SJSA1 (cell line): ENCODE measurements around the gene SPECC1. TPM values are rescaled to one million over a fixed set of nuclear protein-coding genes. Genes with fewer than 3 reads are reported as not detected.
"Not testable (repeated sequence)": the region's sequence is repeated elsewhere in the genome, so short reads cannot be mapped to it uniquely, and the experiment has no call there.

Experiments used
- DNase-seq, 2 experiments: peaks; one replicate each; pipeline ENCODE4 v3.0.0-alpha.2; 2015 to 2020; ENCODE audit warnings: low spot score in 2 of 2, low read depth in 1 of 2
- H3K27ac ChIP-seq: fragments of 250-450 bp; sonication (Bioruptor Pico); 2 replicates; pipeline ENCODE4 v1.5.1; 2020; ENCODE audit warnings: mild to moderate bottlenecking, moderate library complexity
- H3K27me3 ChIP-seq: fragments of 250-450 bp; sonication (Bioruptor Pico); replicated peaks from 2 replicates; pipeline ENCODE4 v1.5.1; 2020; ENCODE audit warnings: mild to moderate bottlenecking, moderate library complexity
- H3K36me3 ChIP-seq: fragments of 250-450 bp; sonication (Bioruptor Pico); 2 replicates; pipeline ENCODE4 v1.5.1; 2020; ENCODE audit warnings: mild to moderate bottlenecking
- H3K4me1 ChIP-seq: fragments of 250-450 bp; sonication (Bioruptor Pico); replicated peaks from 2 replicates; pipeline ENCODE4 v1.6.1; 2021; ENCODE audit warnings: mild to moderate bottlenecking
- H3K4me3 ChIP-seq: fragments of 250-450 bp; sonication (Bioruptor Pico); 2 replicates; pipeline ENCODE4 v1.5.1; 2020; ENCODE audit warnings: mild to moderate bottlenecking
- H3K9me3 ChIP-seq: fragments of 250-450 bp; sonication (Bioruptor Pico); replicated peaks from 2 replicates; pipeline ENCODE4 v1.5.1; 2020; ENCODE audit warnings: mild to moderate bottlenecking
- total RNA-seq: library from RNA; depleted of rRNA; stranded (reverse); fragments of >200 nt; shearing (Covaris generic); gene quantifications from 2 replicates; pipeline ENCODE4 v1.2.3, GENCODE V29; 2014

The SPECC1 gene
- total RNA-seq, 1 experiment from 2014 or later = 81.0 TPM

DNA sequence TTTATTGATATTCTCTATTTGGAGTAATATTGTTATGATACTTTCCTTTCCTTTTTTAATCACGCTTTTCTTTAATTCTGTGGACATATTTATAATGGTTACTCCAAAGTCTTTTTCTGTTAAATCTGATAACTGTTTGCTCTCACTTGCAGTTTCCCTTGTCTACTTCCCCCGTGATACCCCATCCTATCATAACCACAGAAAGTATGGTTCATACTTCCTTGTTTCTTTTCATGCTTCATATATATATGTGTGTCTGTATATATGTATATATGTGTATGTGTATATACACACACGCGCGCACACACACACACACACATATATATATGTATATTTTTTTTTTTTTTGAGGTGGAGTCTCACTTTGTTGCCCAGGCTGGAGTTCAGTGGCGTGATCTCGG, 23.5 kb downstream of the SPECC1 start:
- H3K4me1 ChIP-seq = no peaks in the 10 kb centered on the region
- no peaks in the 10 kb centered on the region for H3K36me3 ChIP-seq
- H3K9me3 ChIP-seq = no peaks in the 10 kb centered on the region
- no peak overlapping the region for H3K27ac ChIP-seq
- no peak overlapping the region for H3K4me3 ChIP-seq
- H3K27me3 ChIP-seq = peaks cover 14% of the 10 kb centered on the region
- no peak for DNase-seq

GRCh38 chr17:20033415-20033814, 24.3 kb downstream of the SPECC1 start:
- no peak overlapping the region for H3K4me3 ChIP-seq
- H3K9me3 ChIP-seq = no peaks in the 10 kb centered on the region
- no peak overlapping the region for H3K27ac ChIP-seq
- H3K4me1 ChIP-seq = no peaks in the 10 kb centered on the region
- no peak for DNase-seq
- H3K27me3 ChIP-seq = peaks cover 12% of the 10 kb centered on the region
- no peaks in the 10 kb centered on the region for H3K36me3 ChIP-seq

DNA sequence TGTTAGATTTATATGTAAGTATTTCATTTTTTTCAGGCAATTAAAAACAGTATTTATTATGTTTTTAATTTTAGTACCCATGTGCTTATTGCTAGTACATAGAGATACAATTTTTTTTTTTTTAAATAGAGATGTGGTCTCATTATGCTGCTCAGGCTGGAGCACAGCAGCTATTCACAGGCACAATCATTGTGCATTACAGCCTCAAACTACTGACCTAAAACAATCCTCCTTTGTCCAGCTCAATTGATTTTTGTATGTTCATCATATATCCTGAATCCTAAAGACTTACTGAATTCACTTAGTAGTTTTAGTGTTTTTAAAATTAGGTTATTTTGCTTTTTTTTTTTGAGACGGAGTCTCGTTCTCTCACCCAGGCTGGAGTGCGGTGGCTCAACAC, 26.3 kb downstream of the SPECC1 start:
- no peak for DNase-seq
- H3K9me3 ChIP-seq = no peaks in the 10 kb centered on the region
- no peaks in the 10 kb centered on the region for H3K36me3 ChIP-seq
- no peak overlapping the region for H3K4me3 ChIP-seq
- no peaks in the 10 kb centered on the region for H3K4me1 ChIP-seq
- no peak overlapping the region for H3K27ac ChIP-seq
- peaks cover 20% of the 10 kb centered on the region for H3K27me3 ChIP-seq

DNA sequence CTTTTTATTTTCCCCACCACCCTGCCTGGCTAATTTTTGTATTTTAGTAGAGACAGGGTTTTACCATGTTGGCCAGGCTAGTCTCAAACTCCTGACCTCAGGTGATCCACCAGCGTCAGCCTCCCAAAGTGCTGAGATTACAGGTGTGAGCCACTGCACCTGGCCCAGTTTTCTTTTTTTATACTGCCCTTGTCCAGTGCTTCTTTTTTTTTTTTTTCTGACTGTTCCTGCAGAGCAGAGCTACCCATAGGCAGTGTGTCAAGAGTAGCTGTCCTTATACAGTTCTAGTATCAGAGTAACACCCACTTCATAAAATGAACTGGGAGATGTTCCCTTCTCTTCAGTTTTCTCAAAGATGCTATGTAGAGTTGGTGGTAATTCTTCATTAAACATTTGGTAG, 28.1 kb downstream of the SPECC1 start:
- H3K36me3 ChIP-seq, H3K4me3 ChIP-seq, H3K9me3 ChIP-seq, H3K4me1 ChIP-seq, DNase-seq, H3K27ac ChIP-seq: not testable (repeated sequence)
- H3K27me3 ChIP-seq = peaks cover 14% of the 10 kb centered on the region

DNA sequence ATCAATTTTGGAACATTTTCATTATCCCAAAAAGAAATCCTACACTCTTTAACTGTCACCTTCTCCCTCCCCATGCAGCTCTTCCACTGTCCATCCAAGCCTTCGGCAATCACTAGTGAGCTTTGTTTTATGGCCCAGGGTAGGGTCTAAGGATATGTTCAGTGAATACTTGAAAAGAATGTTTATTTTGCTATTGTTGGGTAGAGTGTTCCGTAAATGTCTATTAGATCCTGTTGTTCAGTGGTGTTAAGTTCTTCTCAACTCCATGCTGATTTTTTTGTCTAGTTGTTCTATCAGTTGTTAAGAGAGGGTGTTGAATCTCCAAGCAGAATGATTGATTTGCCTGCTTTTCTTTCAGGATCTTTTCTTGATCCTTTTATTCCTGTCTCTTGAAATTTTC, 29.9 kb downstream of the SPECC1 start:
- no peak for DNase-seq
- H3K9me3 ChIP-seq = no peaks in the 10 kb centered on the region
- no peaks in the 10 kb centered on the region for H3K4me1 ChIP-seq
- no peaks in the 10 kb centered on the region for H3K36me3 ChIP-seq
- H3K27ac ChIP-seq = no peak overlapping the region
- H3K4me3 ChIP-seq = no peak overlapping the region
- H3K27me3 ChIP-seq = peaks cover 17% of the 10 kb centered on the region

DNA sequence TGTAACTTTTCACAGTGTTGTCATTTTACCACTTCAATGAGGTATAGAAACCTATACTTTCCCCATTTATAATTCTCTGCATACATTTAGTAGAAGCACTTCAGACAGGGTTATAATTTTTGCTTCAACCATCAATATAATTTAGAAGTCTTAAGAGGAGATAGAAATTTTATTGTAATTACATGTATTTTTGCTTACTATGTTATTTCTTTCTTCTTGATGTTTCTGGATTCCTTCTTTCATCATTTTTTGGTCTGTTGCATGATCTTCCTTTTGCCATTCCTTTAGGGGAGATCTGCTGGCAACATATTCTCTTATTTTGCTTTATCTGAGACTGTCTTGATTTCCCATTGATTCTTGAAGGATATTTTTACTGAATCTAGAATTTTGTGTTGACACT, 31.1 kb downstream of the SPECC1 start:
- H3K4me1 ChIP-seq = no peaks in the 10 kb centered on the region
- H3K4me3 ChIP-seq = no peak overlapping the region
- no peak overlapping the region for H3K27ac ChIP-seq
- no peak for DNase-seq
- no peaks in the 10 kb centered on the region for H3K9me3 ChIP-seq
- H3K36me3 ChIP-seq = no peaks in the 10 kb centered on the region
- H3K27me3 ChIP-seq = peaks cover 17% of the 10 kb centered on the region

- H3K9me3 ChIP-seq = no peaks in the 10 kb centered on the region
- H3K4me3 ChIP-seq = no peak overlapping the region
- no peak for DNase-seq
- H3K4me1 ChIP-seq = no peaks in the 10 kb centered on the region
- H3K27me3 ChIP-seq = 0 out of 2 replicates have a peak, but pooled peaks cover 11% of the 10 kb centered on the region
- H3K36me3 ChIP-seq = no peaks in the 10 kb centered on the region
- H3K27ac ChIP-seq = no peak overlapping the region
Measured at GRCh38 chr17:20043021-20043420, 33.9 kb downstream of the SPECC1 start.

DNA sequence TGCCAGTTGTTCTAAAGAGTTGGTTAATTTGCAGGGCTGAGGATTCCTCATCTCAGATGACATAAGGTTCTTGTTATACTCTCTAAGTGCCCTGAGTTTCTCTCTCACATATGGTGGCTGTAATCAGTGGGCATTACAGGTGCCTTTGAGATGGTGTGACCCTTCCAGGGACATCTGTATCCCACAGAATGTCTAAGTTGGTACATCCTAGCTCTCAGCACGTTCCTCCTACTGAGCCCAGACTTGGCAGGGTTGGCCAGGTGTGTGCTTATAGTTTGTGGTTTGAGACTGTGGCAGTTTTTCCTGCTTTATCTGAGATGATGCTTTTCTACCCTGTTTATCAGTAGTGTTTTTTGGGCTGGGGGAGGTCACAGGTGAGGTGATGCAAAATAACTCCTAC, 36.3 kb downstream of the SPECC1 start:
- Histone ChIP-seq H3K9me3 (no peaks in the 10 kb centered on the region), H3K27ac (no peak overlapping the region), H3K4me3 (no peak overlapping the region), H3K4me1 (no peaks in the 10 kb centered on the region), H3K36me3 (no peaks in the 10 kb centered on the region), H3K27me3 (peaks cover 3% of the 10 kb centered on the region; the same call in 1 of the 2 replicates)
- DNase-seq = no peak

GRCh38 chr17:20046629-20047028, 37.5 kb downstream of the SPECC1 start:
- no peak overlapping the region for H3K27ac ChIP-seq
- no peaks in the 10 kb centered on the region for H3K36me3 ChIP-seq
- no peaks in the 10 kb centered on the region for H3K4me1 ChIP-seq
- DNase-seq = no peak
- H3K9me3 ChIP-seq = no peaks in the 10 kb centered on the region
- H3K27me3 ChIP-seq = peaks cover 3% of the 10 kb centered on the region; the same call in 1 of the 2 replicates
- H3K4me3 ChIP-seq = no peak overlapping the region

DNA sequence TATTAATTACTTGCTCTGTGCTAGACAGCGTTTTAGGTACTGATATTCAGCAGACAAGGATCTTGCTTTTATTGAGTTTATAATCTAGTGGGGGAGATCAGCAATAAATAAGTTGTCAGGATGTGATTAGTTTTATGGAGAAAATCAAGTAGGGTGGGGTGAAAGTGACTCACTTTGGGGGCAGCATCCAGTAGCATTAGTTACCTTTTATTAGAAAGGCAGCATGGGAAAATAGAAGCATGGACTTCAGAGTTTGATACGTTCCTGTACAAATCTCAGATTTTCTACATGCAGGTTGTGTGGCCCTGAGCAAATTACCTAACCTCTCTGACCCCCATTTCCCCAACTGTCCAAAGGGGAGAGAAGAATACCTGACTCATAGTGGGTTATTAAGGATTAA, 42.5 kb downstream of the SPECC1 start:
- Histone ChIP-seq H3K4me3 (no peak overlapping the region), H3K36me3 (no peaks in the 10 kb centered on the region), H3K27me3 (no peaks in the 10 kb centered on the region; the same call in 1 of the 2 replicates), H3K27ac (no peak overlapping the region), H3K9me3 (no peaks in the 10 kb centered on the region; the same call in 1 of the 2 replicates), H3K4me1 (no peaks in the 10 kb centered on the region)
- no peak for DNase-seq

- DNase-seq = no peak
- no peaks in the 10 kb centered on the region; the same call in 1 of the 2 replicates for H3K9me3 ChIP-seq
- H3K4me1 ChIP-seq = no peaks in the 10 kb centered on the region
- H3K27me3 ChIP-seq = no peaks in the 10 kb centered on the region; the same call in 1 of the 2 replicates
- H3K36me3 ChIP-seq = no peaks in the 10 kb centered on the region
- H3K4me3 ChIP-seq = no peak overlapping the region
- no peak overlapping the region for H3K27ac ChIP-seq
Measured at GRCh38 chr17:20053361-20053964, 44.3 kb downstream of the SPECC1 start.

- no peaks in the 10 kb centered on the region for H3K36me3 ChIP-seq
- H3K27me3 ChIP-seq = no peaks in the 10 kb centered on the region
Measured at GRCh38 chr17:20059728-20060188, 50.6 kb downstream of the SPECC1 start.

DNA sequence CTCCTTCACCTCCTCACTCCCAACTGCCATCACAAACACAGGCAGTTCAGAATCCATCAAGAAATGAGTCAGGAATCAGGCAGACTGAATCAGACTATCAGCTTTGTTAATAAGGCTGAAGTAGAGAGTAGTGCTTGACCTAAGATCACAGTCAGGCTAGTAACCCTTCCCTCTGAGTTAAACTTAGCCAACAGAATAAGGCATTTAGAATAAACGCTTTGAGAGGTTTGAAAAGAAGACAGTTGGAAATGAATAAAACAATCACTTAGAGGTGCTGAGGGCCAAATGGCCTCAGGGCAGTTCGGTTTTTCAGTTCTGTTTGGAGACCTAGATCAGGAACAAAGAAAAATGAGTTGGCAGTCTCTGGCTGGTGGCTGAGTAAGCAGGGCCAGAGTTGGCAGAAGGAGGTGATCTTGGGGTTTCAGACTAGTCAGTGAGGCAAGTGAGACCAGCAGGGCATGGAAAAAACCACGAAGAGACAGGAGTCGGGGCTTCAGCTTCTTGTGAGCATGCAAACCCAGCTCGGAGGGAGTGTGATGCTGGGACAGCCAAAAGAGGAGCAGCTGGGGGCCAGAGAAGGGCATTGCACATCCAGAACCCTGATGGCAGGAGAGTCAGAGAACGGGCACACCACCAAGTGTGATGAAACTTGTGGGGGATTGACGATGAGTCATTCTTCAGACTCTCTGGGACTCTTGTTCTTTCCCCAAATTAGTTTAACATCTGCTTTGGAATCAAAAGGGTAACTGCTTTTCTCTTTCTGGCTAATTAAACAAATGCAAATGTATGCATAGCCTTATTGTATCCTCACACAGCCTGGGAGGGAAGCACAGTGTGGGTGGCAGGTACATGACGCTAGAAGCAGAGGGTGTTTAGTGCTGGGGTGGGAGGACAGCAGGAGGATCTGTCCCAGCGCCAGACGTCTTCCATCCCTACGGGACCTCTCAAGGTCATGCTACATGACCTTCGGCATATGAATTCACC, 54.8 kb downstream of the SPECC1 start:
- Histone ChIP-seq H3K9me3 (no peaks in the 10 kb centered on the region), H3K4me1 (peaks cover 31% of the 10 kb centered on the region), H3K27me3 (no peaks in the 10 kb centered on the region), H3K4me3 (no peak overlapping the region), H3K36me3 (no peaks in the 10 kb centered on the region), H3K27ac (peak overlapping the region; percentile 6)
- peak; percentile 60 to 78 for DNase-seq

More at GRCh38 chr17:20059728-20060188, 50.6 kb downstream of the SPECC1 start:
- Histone ChIP-seq H3K9me3 (no peaks in the 10 kb centered on the region), H3K27ac (peak overlapping the region; percentile 13; the same call in 1 of the 2 replicates), H3K4me1 (peaks cover 28% of the 10 kb centered on the region), H3K4me3 (no peak overlapping the region)
- peak in 1 of 2 experiments; percentile 49 for DNase-seq

GRCh38 chr17:20066253-20066652, 57.1 kb downstream of the SPECC1 start:
- no peak overlapping the region for H3K4me3 ChIP-seq
- no peak for DNase-seq
- no peaks in the 10 kb centered on the region for H3K36me3 ChIP-seq
- 0 out of 2 replicates have a peak, but pooled peaks cover 2% of the 10 kb centered on the region for H3K27me3 ChIP-seq
- H3K9me3 ChIP-seq = no peaks in the 10 kb centered on the region
- peaks cover 21% of the 10 kb centered on the region for H3K4me1 ChIP-seq
- H3K27ac ChIP-seq = no peak overlapping the region
